HEK293 (cell line): Measurements from ENCODE around the gene TEX12.

Experiments used
- CTCF ChIA-PET: fragments of 350-600 bp; formaldehyde crosslinking; extraction: SDS; loops from one replicate; lab custom pipeline; 2021; ENCODE audit warnings: antibody characterized with exemption; lab: Yijun Ruan, JAX
- POLR2A ChIA-PET: fragments of 300-600 bp; formaldehyde crosslinking; extraction: SDS; loops from one replicate; lab custom pipeline; 2020; ENCODE audit warnings: antibody characterized with exemption, inconsistent platforms; lab: Yijun Ruan, JAX
- H3K27ac ChIP-seq: fragments of 200-500 bp; sonication (Bioruptor generic); 2 replicates; pipeline ENCODE4 v1.5.1; 2014; ENCODE audit warnings: low read depth, low read length, control low read depth, inconsistent platforms; ENCODE audit errors: extremely low read depth
- H3K36me3 ChIP-seq, 2 experiments: fragments of 200-500 bp in 1 of 2; sonication (Bioruptor generic) in 1 of 2; 1 replicate in 1 of 2; 2 replicates in 1 of 2; pipeline ENCODE4 v1.5.1; 2014 to 2017; ENCODE audit warnings: inconsistent platforms in 2 of 2, low read length in 2 of 2; ENCODE audit not compliant: control insufficient read depth in 2 of 2, insufficient read depth in 1 of 2
- H3K4me1 ChIP-seq: fragments of 200-500 bp; sonication (Bioruptor generic); 2 replicates; pipeline ENCODE4 v1.5.1; 2014; ENCODE audit warnings: mild to moderate bottlenecking, low read length, inconsistent platforms; ENCODE audit not compliant: control insufficient read depth, insufficient read depth
- H3K4me3 ChIP-seq: 2 replicates; pipeline ENCODE4 v1.5.1; 2011; ENCODE audit warnings: low read depth, mild to moderate bottlenecking, control low read depth, low read length, moderate library complexity
- H3K9me3 ChIP-seq: fragments of 200-500 bp; sonication (Bioruptor generic); 2 replicates; pipeline ENCODE4 v1.5.1; 2014; ENCODE audit warnings: low read depth, low read length, inconsistent platforms; ENCODE audit not compliant: control insufficient read depth, insufficient read depth
- ELK4 ChIP-seq: IDR thresholded peaks from 2 replicates; pipeline ENCODE4 v1.6.1; 2011; ENCODE audit warnings: mild to moderate bottlenecking, low read depth, low read length, borderline replicate concordance
- HOXA7 ChIP-seq: sonication (generic); formaldehyde crosslinking; IDR thresholded peaks from 2 replicates; pipeline ENCODE4 v1.8.1; 2022; ENCODE audit warnings: missing genetic modification reagents, borderline replicate concordance
- KLF9 ChIP-seq: fragments of 450-650 bp; formaldehyde crosslinking; IDR thresholded peaks from 2 replicates; pipeline ENCODE4 v1.5.1; 2016; ENCODE audit warnings: missing biosample characterization, missing genetic modification characterization, low read depth
- PRDM2 ChIP-seq: fragments of 450-650 bp; formaldehyde crosslinking; IDR thresholded peaks from 2 replicates; pipeline ENCODE4 v1.5.1; 2016; ENCODE audit warnings: missing biosample characterization, missing genetic modification characterization, borderline replicate concordance
- RBAK ChIP-seq: fragments of 450-650 bp; formaldehyde crosslinking; IDR thresholded peaks from 2 replicates; pipeline ENCODE4 v1.5.1; 2016; ENCODE audit warnings: missing biosample characterization, missing genetic modification characterization
- SP3 ChIP-seq: fragments of 450-650 bp; formaldehyde crosslinking; IDR thresholded peaks from 2 replicates; pipeline ENCODE4 v1.5.1; 2016; ENCODE audit warnings: missing biosample characterization, missing genetic modification characterization
- ZBTB21 ChIP-seq: fragments of 450-650 bp; formaldehyde crosslinking; IDR thresholded peaks from 2 replicates; pipeline ENCODE4 v1.5.1; 2017; ENCODE audit warnings: missing biosample characterization, missing genetic modification characterization
- ZNF138 ChIP-seq: fragments of 450-650 bp; formaldehyde crosslinking; IDR thresholded peaks from 2 replicates; pipeline ENCODE4 v1.5.1; 2016; ENCODE audit warnings: missing biosample characterization, missing genetic modification characterization, borderline replicate concordance
- ZNF184 ChIP-seq: fragments of 450-650 bp; IDR thresholded peaks from 2 replicates; pipeline ENCODE4 v1.5.1; 2018; ENCODE audit warnings: missing biosample characterization, mild to moderate bottlenecking, missing genetic modification characterization
- ZNF223 ChIP-seq: fragments of 450-650 bp; formaldehyde crosslinking; IDR thresholded peaks from 2 replicates; pipeline ENCODE4 v1.5.1; 2016; ENCODE audit warnings: missing biosample characterization, missing genetic modification characterization
- ZNF302 ChIP-seq: fragments of 450-650 bp; formaldehyde crosslinking; IDR thresholded peaks from 2 replicates; pipeline ENCODE4 v1.5.1; 2016; ENCODE audit warnings: missing biosample characterization, missing genetic modification characterization, low read depth
- ZNF391 ChIP-seq: fragments of 450-650 bp; formaldehyde crosslinking; IDR thresholded peaks from 2 replicates; pipeline ENCODE4 v1.5.1; 2016; ENCODE audit warnings: low read depth, missing biosample characterization, missing genetic modification characterization, borderline replicate concordance
- ZNF510 ChIP-seq: fragments of 450-650 bp; formaldehyde crosslinking; IDR thresholded peaks from 2 replicates; pipeline ENCODE4 v1.5.1; 2018; ENCODE audit warnings: mild to moderate bottlenecking, missing genetic modification characterization, missing biosample characterization; ENCODE audit not compliant: insufficient replicate concordance
- ZNF518A ChIP-seq: fragments of 450-650 bp; formaldehyde crosslinking; conservative IDR thresholded peaks from 2 replicates; pipeline ENCODE4 v1.5.1; 2016; ENCODE audit warnings: low read depth, missing biosample characterization, missing genetic modification characterization
- ZNF571 ChIP-seq: fragments of 450-650 bp; formaldehyde crosslinking; IDR thresholded peaks from 2 replicates; pipeline ENCODE4 v1.5.0; 2017; ENCODE audit warnings: missing biosample characterization, missing genetic modification characterization
- ZNF610 ChIP-seq: fragments of 450-650 bp; formaldehyde crosslinking; IDR thresholded peaks from 2 replicates; pipeline ENCODE4 v1.5.1; 2016; ENCODE audit warnings: missing biosample characterization, missing genetic modification characterization, borderline replicate concordance
- ZNF626 ChIP-seq: fragments of 450-650 bp; sonication (Bioruptor Pico); formaldehyde crosslinking; IDR thresholded peaks from 2 replicates; pipeline ENCODE4 v1.5.1; 2018; ENCODE audit warnings: missing biosample characterization, missing genetic modification characterization, inconsistent platforms
- ZNF792 ChIP-seq: fragments of 450-650 bp; formaldehyde crosslinking; IDR thresholded peaks from 2 replicates; pipeline ENCODE4 v1.5.1; 2016; ENCODE audit warnings: missing biosample characterization, missing genetic modification characterization
- ZNF837 ChIP-seq: fragments of 450-650 bp; formaldehyde crosslinking; IDR thresholded peaks from 2 replicates; pipeline ENCODE4 v1.5.1; 2016; ENCODE audit warnings: missing biosample characterization, missing genetic modification characterization

TEX12 gene

GRCh38 chr11:112215621-112216020 lies 48.4 kb downstream of the TEX12 start:
- H3K9me3 ChIP-seq, result no peaks in the 10 kb centered on the region
- H3K27ac ChIP-seq, result no peak overlapping the region
- H3K36me3 ChIP-seq, result no peaks in the 10 kb centered on the region
- H3K4me3 ChIP-seq, result no peak overlapping the region
- TF ChIP-seq PRDM2 (tag by site-specific recombination) (no peak), ZNF510 (tag by site-specific recombination) (no peak), ZNF626 (no peak), ZNF571 (tag by site-specific recombination) (no peak), ZNF184 (tag by site-specific recombination) (no peak), ZNF518A (tag by site-specific recombination) (no peak), RBAK (tag by site-specific recombination) (no peak)
- POLR2A ChIA-PET, result no interaction called here
- H3K4me1 ChIP-seq, result no peaks in the 10 kb centered on the region
- CTCF ChIA-PET, result interaction anchor here (19.0 kb wide), 1 partner anchor 68 kb away, joined by 308 read pairs; no protein-coding TSS in a partner anchor

GRCh38 chr11:112216561-112217105 lies 49.5 kb downstream of the TEX12 start:
- no peaks in the 10 kb centered on the region for H3K4me1 ChIP-seq

More at GRCh38 chr11:112216561-112217105, 49.5 kb downstream of the TEX12 start:
- Histone ChIP-seq H3K27ac (no peak overlapping the region), H3K36me3 (no peaks in the 10 kb centered on the region), H3K9me3 (no peaks in the 10 kb centered on the region), H3K4me3 (no peak overlapping the region)
- POLR2A ChIA-PET, result no interaction called here
- CTCF ChIA-PET, result interaction anchor here (1.1 to 19.0 kb wide), 2 partner anchors 10 to 67 kb away, joined by 4 to 308 read pairs; partner anchors contain the start of gene PTS
- TF ChIP-seq ZBTB21 (no peak), ZNF610 (no peak), ZNF837 (tag by site-specific recombination) (no peak), ZNF792 (tag by site-specific recombination) (no peak), ZNF391 (tag by site-specific recombination) (no peak), HOXA7 (CRISPR knock-in tag) (no peak), ZNF223 (tag by site-specific recombination) (no peak), KLF9 (tag by site-specific recombination) (no peak), ELK4 (no peak), ZNF302 (tag by site-specific recombination) (no peak), SP3 (tag by site-specific recombination) (no peak), ZNF138 (tag by site-specific recombination) (no peak)
